ENCODE results near the gene PSORS1C1.

Gene PSORS1C1

GRCh38 chr6:31096215-31096614 lies 18.4 kb upstream of the PSORS1C1 start:
- DNase-seq (ENCODE audit: low spot score), result no peak

- DNase-seq (ENCODE audit: low spot score), result no peak
These were observed 17.9 kb upstream of the PSORS1C1 start for GRCh38 chr6:31096656-31097055.

GRCh38 chr6:31098449-31098938 lies 16.1 kb upstream of the PSORS1C1 start:
- DNase-seq (ENCODE audit: low spot score), result no peak

- DNase-seq (ENCODE audit: low spot score), result no peak
These were observed 11.5 kb upstream of the PSORS1C1 start for GRCh38 chr6:31103136-31103535.

GRCh38 chr6:31107052-31107451 lies 7.5 kb upstream of the PSORS1C1 start:
- no peak for DNase-seq (ENCODE audit: low spot score)

- DNase-seq (ENCODE audit: low spot score), result no peak
These were observed 3.6 kb upstream of the PSORS1C1 start for GRCh38 chr6:31110825-31111582.

GRCh38 chr6:31111712-31112111 lies 2.9 kb upstream of the PSORS1C1 start:
- no peak for DNase-seq (ENCODE audit: low spot score)

GRCh38 chr6:31112478-31112877 lies 2.1 kb upstream of the PSORS1C1 start, which contains the start of gene C6orf15:
Gene C6orf15 (minus strand): TSS chr6:31112575. CDS start chr6:31112555, 20 bp downstream.
- no peak for DNase-seq (ENCODE audit: low spot score)

GRCh38 chr6:31113861-31114540 lies 599 bp upstream of the PSORS1C1 start:
- no peak for DNase-seq (ENCODE audit: low spot score)

GRCh38 chr6:31114970-31115849 lies 610 bp downstream of the PSORS1C1 start:
- DNase-seq (ENCODE audit: low spot score), result no peak

- no peak for DNase-seq (ENCODE audit: low spot score)
These were observed 1.5 kb downstream of the PSORS1C1 start for GRCh38 chr6:31115941-31116560.

GRCh38 chr6:31116661-31117385 lies 2.2 kb downstream of the PSORS1C1 start:
- no peak for DNase-seq (ENCODE audit: low spot score)

- no peak for DNase-seq (ENCODE audit: low spot score)
These were observed 3.6 kb downstream of the PSORS1C1 start for GRCh38 chr6:31118178-31118577.

GRCh38 chr6:31120151-31120915 lies 5.7 kb downstream of the PSORS1C1 start, which contains the start of gene CDSN:
Gene CDSN (minus strand): TSS chr6:31120446. CDS start chr6:31120419, 27 bp downstream.
- no peak for DNase-seq (ENCODE audit: low spot score)

GRCh38 chr6:31121131-31121790 lies 6.7 kb downstream of the PSORS1C1 start:
- no peak for DNase-seq (ENCODE audit: low spot score)

- DNase-seq (ENCODE audit: low spot score), result no peak
These were observed 8.4 kb downstream of the PSORS1C1 start for GRCh38 chr6:31122791-31123706.

GRCh38 chr6:31125162-31125561 lies 10.6 kb downstream of the PSORS1C1 start:
- no peak for DNase-seq (ENCODE audit: low spot score)

- no peak for DNase-seq (ENCODE audit: low spot score)
These were observed 11.2 kb downstream of the PSORS1C1 start for GRCh38 chr6:31125586-31126363.
